Upper lobe of right lung (tissue), 1 donor: ENCODE results near the gene ZBTB34. TPM values are rescaled to one million over a fixed set of nuclear protein-coding genes. Genes with fewer than 3 reads are reported as not detected.

ENCODE experiments used
- ATAC-seq: fragments of 200-7000 bp; cut with Tn5 transposase; one replicate; pipeline ENCODE4 v1.9.1; 2020; ENCODE audit warnings: mild to moderate bottlenecking, moderate library complexity
- DNase-seq: peaks from one replicate; pipeline ENCODE4 v3.0.0-alpha.2; 2020
- H3K27ac ChIP-seq: fragments of 200-600 bp; one replicate; pipeline ENCODE4 v1.8.0; 2022
- H3K27me3 ChIP-seq: fragments of 200-600 bp; one replicate; pipeline ENCODE4 v1.8.0; 2022; ENCODE audit warnings: mild to moderate bottlenecking
- H3K36me3 ChIP-seq: fragments of 200-600 bp; one replicate; pipeline ENCODE4 v1.8.0; 2022
- H3K4me1 ChIP-seq: fragments of 200-600 bp; one replicate; pipeline ENCODE4 v1.8.0; 2022
- H3K4me3 ChIP-seq: fragments of 200-600 bp; one replicate; pipeline ENCODE4 v1.8.0; 2022; ENCODE audit warnings: mild to moderate bottlenecking
- H3K9me3 ChIP-seq: fragments of 200-600 bp; one replicate; pipeline ENCODE4 v1.8.0; 2022
- CTCF ChIP-seq: fragments of 200-600 bp; IDR thresholded peaks from one replicate; pipeline ENCODE4 v1.8.0; 2022; ENCODE audit warnings: antibody characterized with exemption
- intact Hi-C: fragments of 100-400 bp; cut with DNase I; formaldehyde crosslinking; loops from one replicate; pipeline ENCODE4 v1.11.0; 2022
- total RNA-seq: library from RNA; stranded (reverse); fragmentation: NEBNext Ultra II Directional; extraction: Animal tissue kit (Norgen Biotek cat#: 25700); gene quantifications from one replicate; pipeline ENCODE4 v1.2.1, GENCODE V29; 2021
- donor health status: DM: no; HTN: yes; CAD: no; lungs with severe emphysema.

ZBTB34 gene
- total RNA-seq, 1 donor from 2014 or later, result 15.1 TPM

DNA sequence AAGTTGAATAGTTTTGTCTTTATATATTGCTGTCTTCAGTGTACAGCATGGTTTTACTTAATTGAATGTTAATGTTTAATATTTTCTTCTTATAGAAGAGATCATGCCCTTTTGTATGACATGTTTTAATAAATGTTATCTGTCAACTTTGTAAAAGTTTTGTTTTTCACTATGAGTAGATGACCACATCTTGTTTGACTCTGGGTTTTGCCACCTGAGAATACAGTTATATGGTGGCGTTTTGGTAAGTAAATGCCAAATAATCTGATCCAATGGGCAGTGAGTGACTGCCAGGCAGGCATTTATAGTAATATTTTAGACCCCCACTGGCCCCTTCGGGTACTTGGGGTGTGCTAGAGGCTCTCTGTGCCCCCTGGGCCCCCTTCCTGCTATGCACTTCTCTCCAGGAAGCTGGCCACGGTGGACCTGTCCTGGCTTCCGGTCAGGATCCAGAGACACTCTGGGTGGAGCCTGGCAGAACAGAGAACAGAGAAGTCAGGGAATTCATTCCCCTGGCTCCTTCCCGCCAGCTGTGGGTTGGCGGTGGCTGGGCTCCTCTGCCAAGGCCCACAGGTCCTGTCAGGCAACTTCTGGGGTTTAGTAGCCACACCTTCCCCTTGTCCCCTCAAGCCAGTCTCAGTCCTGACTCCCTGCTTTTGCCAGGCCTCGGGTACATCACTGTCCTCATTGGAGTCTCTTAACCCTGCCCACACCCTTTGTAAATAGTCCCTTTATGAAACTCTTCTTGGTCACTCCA lies 22.2 kb upstream of the ZBTB34 start:
- DNase-seq (no peak), ATAC-seq (no peak)
- intact Hi-C loops, result no loop called here
- H3K27ac ChIP-seq, result no peak overlapping the region
- H3K4me1 ChIP-seq, result peaks cover 5% of the 10 kb centered on the region
- H3K9me3 ChIP-seq, result no peaks in the 10 kb centered on the region
- H3K27me3 ChIP-seq, result no peaks in the 10 kb centered on the region
- no peak overlapping the region for H3K4me3 ChIP-seq
- TF ChIP-seq CTCF, result no peak
- H3K36me3 ChIP-seq, result peaks cover 47% of the 10 kb centered on the region

GRCh38 chr9:126838895-126839294 lies 21.5 kb upstream of the ZBTB34 start:
- Histone ChIP-seq H3K36me3 (peaks cover 40% of the 10 kb centered on the region), H3K27me3 (no peaks in the 10 kb centered on the region), H3K4me1 (peaks cover 5% of the 10 kb centered on the region), H3K9me3 (no peaks in the 10 kb centered on the region), H3K4me3 (no peak overlapping the region), H3K27ac (no peak overlapping the region)
- DNase-seq (no peak), ATAC-seq (no peak)
- TF ChIP-seq CTCF, result no peak
- intact Hi-C loops, result no loop called here

- peaks cover 36% of the 10 kb centered on the region for H3K36me3 ChIP-seq
- no peaks in the 10 kb centered on the region for H3K9me3 ChIP-seq
- DNase-seq (no peak), ATAC-seq (no peak)
- peaks cover 5% of the 10 kb centered on the region for H3K4me1 ChIP-seq
- H3K27me3 ChIP-seq, result no peaks in the 10 kb centered on the region
- intact Hi-C loops, result no loop called here
- no peak for TF ChIP-seq CTCF
- H3K27ac ChIP-seq, result no peak overlapping the region
- no peak overlapping the region for H3K4me3 ChIP-seq
Measured at GRCh38 chr9:126839301-126839700, 21.1 kb upstream of the ZBTB34 start.

GRCh38 chr9:126842220-126842842 lies 18.1 kb upstream of the ZBTB34 start:
- TF ChIP-seq CTCF, result no peak
- Histone ChIP-seq H3K4me3 (no peak overlapping the region), H3K27ac (no peak overlapping the region), H3K36me3 (peaks cover 11% of the 10 kb centered on the region), H3K9me3 (no peaks in the 10 kb centered on the region), H3K27me3 (no peaks in the 10 kb centered on the region), H3K4me1 (no peaks in the 10 kb centered on the region)
- DNase-seq, result no peak
- no peak for ATAC-seq
- intact Hi-C loops, result no loop called here

DNA sequence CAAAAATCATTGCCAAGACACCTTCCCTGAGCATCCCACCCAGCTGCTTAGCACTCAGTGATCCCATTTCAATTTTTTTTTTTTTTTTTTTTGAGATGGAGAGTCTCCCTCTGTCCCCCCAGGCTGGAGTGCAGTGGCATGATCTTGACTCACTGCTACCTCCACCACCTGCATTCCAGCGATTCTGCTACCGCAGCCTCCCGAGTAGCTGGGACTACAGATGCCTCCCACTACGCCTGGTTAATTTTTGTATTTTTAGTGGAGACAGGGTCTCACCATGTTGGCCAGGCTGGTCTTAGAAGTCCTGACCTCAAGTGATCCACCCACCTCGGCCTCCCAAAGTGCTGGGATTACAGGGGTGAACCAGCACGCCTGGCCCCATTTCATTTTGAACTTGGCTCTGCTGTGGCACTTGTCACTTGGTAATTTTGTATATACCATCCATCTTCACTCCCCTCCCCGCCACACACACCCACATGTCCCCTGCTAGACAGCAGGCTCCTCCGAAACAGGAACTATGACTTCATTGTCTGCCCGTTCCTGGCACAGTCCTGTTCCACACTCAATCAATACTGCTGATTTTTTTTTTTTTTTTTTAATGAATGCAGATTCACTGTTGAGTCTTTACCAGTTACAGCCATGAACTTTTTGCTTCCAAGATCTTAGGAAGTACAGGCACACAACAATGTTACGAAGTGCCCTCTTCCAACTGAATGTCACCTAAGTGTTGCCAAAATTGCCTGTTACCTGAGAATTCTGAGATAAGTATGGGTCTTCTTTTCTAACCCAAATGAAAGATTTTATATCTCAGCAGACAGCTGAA lies 17.3 kb upstream of the ZBTB34 start:
- intact Hi-C loops, result no loop called here
- Histone ChIP-seq H3K36me3 (peaks cover 9% of the 10 kb centered on the region), H3K9me3 (no peaks in the 10 kb centered on the region), H3K4me1 (no peaks in the 10 kb centered on the region), H3K27ac (no peak overlapping the region), H3K4me3 (no peak overlapping the region), H3K27me3 (no peaks in the 10 kb centered on the region)
- peak; percentile 75 for ATAC-seq
- no peak for TF ChIP-seq CTCF
- DNase-seq, result no peak
